Mesothelial cell of epicardium (in vitro differentiated cells): Measurements from ENCODE around the gene ZNF316. TPM values are rescaled to one million over a fixed set of nuclear protein-coding genes. Genes with fewer than 3 reads are reported as not detected.

Source experiments
- DNase-seq, 2 experiments: peaks; one replicate each; pipeline ENCODE4 v3.0.0; 2021; ENCODE audit warnings: low spot score in 2 of 2; ENCODE audit not compliant: unreplicated experiment in 2 of 2
- H3K27ac Mint-ChIP-seq: 2 replicates; pipeline ENCODE4 v1.8.0; 2021; ENCODE audit warnings: mixed read lengths
- H3K27me3 Mint-ChIP-seq: 2 replicates; pipeline ENCODE4 v1.8.0; 2021; ENCODE audit warnings: low read depth, mixed read lengths
- H3K36me3 Mint-ChIP-seq: 2 replicates; pipeline ENCODE4 v1.8.0; 2021; ENCODE audit warnings: mixed read lengths
- H3K4me1 Mint-ChIP-seq: 2 replicates; pipeline ENCODE4 v1.8.0; 2021; ENCODE audit warnings: mixed read lengths
- H3K4me3 Mint-ChIP-seq: 2 replicates; pipeline ENCODE4 v1.8.0; 2021; ENCODE audit warnings: mild to moderate bottlenecking, moderate library complexity, mixed read lengths
- H3K9me3 Mint-ChIP-seq: 2 replicates; pipeline ENCODE4 v1.8.0; 2021; ENCODE audit warnings: mixed read lengths
- total RNA-seq: library from RNA; stranded (reverse); gene quantifications from 3 replicates; pipeline ENCODE4 v1.2.1, GENCODE V29; 2021
- TF ChIP-seq, protein P1 (sequence below): fragments of 200-600 bp; sonication (generic); IDR thresholded peaks from one replicate; pipeline ENCODE4 v1.5.0; 2021; ENCODE audit warnings: antibody characterized with exemption; ENCODE audit not compliant: unreplicated experiment

Gene ZNF316
- total RNA-seq, 1 donor from 2014 or later: 57.9 TPM

DNA sequence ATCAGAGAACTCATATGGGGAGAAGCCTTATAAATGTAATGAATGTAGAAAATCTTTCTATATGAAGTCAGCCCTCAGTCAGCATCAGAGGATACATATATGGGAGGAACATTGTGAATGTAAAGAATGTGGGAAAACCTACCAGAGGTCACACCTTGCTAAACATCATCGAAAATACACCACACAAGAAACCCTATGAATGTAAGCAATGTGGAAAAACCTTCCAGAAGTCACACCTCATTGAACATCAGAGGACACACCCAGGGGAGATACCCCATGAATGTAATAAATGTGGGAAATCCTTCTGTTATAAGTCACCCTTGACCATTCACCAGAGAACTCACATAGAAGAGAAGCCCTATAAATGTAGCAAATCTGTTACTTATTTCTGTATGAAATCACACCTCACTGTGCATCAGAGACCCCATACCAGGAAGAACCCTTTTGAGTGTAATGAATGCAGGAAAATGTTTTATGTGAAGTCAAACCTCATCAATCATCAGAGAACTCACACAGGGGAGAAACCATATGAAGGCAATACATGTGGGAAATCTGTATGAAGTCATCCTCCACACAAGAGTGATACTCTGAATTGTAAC lies 38.8 kb downstream of the ZNF316 start:
- peaks cover 42% of the 10 kb centered on the region for H3K36me3 Mint-ChIP-seq
- no peak overlapping the region for H3K27ac Mint-ChIP-seq
- no peak for DNase-seq
- H3K9me3 Mint-ChIP-seq: peaks cover 66% of the 10 kb centered on the region
- TF ChIP-seq, protein P1, sequence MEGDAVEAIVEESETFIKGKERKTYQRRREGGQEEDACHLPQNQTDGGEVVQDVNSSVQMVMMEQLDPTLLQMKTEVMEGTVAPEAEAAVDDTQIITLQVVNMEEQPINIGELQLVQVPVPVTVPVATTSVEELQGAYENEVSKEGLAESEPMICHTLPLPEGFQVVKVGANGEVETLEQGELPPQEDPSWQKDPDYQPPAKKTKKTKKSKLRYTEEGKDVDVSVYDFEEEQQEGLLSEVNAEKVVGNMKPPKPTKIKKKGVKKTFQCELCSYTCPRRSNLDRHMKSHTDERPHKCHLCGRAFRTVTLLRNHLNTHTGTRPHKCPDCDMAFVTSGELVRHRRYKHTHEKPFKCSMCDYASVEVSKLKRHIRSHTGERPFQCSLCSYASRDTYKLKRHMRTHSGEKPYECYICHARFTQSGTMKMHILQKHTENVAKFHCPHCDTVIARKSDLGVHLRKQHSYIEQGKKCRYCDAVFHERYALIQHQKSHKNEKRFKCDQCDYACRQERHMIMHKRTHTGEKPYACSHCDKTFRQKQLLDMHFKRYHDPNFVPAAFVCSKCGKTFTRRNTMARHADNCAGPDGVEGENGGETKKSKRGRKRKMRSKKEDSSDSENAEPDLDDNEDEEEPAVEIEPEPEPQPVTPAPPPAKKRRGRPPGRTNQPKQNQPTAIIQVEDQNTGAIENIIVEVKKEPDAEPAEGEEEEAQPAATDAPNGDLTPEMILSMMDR: no peak
- no peak overlapping the region for H3K4me3 Mint-ChIP-seq
- H3K27me3 Mint-ChIP-seq: no peaks in the 10 kb centered on the region
- H3K4me1 Mint-ChIP-seq: no peaks in the 10 kb centered on the region

DNA sequence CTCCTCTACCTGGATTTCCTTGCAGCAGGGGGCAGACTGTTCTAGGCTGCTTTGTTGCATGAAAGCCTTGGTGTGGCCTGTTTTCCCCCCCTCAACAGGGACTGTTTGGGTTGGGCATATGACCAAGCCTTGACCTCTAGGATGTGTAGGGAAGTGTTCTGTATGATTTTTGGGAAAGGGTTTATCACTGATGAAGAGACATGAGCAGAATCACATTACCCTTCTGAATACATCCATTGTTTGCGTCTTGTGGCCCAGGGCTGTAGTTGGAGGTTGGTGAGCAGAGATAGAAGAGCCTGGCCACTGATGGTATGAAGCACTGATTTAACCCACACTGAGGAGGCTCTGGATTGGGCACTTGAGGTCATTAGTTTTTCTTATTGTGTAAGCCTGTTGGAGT lies 43.0 kb downstream of the ZNF316 start:
- Mint-ChIP-seq H3K9me3 (peaks cover 66% of the 10 kb centered on the region), H3K27me3 (no peaks in the 10 kb centered on the region), H3K27ac (no peak overlapping the region), H3K36me3 (peaks cover 50% of the 10 kb centered on the region), H3K4me3 (no peak overlapping the region), H3K4me1 (no peaks in the 10 kb centered on the region)
- no peak for DNase-seq
- TF ChIP-seq, protein P1: no peak

DNA sequence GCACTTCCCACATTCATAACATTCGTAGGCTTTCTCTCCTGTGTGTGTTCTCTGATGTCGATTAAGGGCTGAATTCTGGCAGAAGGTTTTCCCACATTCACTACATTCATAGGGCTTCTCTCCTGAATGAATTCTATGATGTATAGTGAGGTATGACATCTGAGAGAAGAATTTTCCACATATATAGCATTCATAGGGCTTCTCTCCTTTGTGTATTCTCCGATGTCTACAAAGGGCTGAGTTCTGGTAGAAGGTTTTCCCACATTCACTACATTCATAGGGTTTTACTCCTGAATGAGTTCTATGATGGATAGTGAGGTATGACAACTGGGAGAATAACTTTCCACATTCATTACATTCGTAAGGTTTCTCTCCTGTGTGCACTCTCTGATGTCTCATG lies 54.0 kb downstream of the ZNF316 start:
- Mint-ChIP-seq H3K4me1 (no peaks in the 10 kb centered on the region), H3K36me3 (no peaks in the 10 kb centered on the region), H3K27me3 (no peaks in the 10 kb centered on the region), H3K4me3 (no peak overlapping the region), H3K27ac (no peak overlapping the region), H3K9me3 (peaks cover 70% of the 10 kb centered on the region)
- TF ChIP-seq, protein P1: no peak
- no peak for DNase-seq

DNA sequence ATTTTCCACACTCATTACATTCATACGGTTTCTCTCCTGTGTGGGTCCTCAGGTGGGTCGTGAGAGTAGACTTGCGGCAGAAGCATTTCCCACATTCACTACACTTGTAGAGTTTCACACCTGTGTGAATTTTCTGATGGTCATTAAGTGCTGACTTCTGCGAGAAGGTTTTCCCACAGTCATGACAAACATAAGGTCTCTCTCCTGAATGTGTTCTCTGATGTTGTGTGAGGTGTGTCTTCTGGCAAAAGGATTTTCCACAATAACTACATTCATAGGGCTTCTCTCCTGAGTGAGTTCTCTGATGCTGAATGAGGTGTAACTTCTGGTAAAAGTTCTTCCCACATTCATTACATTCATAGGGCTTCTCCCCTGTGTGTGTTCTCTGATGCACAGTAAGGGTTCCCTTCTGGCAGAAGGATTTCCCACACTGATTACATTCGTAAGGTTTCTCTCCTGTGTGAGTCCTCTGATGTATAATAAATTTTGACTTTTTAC lies 54.5 kb downstream of the ZNF316 start:
- H3K4me3 Mint-ChIP-seq: no peak overlapping the region

DNA sequence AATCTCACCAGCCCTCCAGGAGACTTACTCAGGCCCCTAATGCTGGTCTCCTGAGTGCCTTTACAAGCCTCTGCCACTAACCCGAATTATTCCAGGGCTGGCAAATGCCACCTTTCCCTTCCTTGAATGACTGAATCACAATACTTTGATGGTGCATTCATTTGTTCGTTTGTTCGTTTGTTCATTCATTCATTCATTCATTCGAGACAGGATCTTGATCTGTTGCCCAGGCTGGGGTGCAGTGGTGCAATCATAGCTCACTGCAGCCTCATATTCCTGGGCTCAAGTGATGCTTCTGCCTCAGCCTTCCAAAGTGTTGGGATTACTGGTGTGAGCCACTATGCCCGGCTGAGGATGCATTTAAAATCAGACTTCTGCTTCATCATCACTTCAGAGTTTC lies 63.7 kb downstream of the ZNF316 start:
- Mint-ChIP-seq H3K9me3 (peaks cover 46% of the 10 kb centered on the region), H3K36me3 (peaks cover 55% of the 10 kb centered on the region), H3K27ac (no peak overlapping the region), H3K4me1 (peaks cover 16% of the 10 kb centered on the region), H3K4me3 (no peak overlapping the region), H3K27me3 (no peaks in the 10 kb centered on the region)
- DNase-seq: no peak
- TF ChIP-seq, protein P1: no peak

More for the DNA sequence above, 54.5 kb downstream of the ZNF316 start:
- TF ChIP-seq, protein P1: no peak
- peak overlapping the region; percentile 47 for H3K27ac Mint-ChIP-seq
- no peaks in the 10 kb centered on the region for H3K27me3 Mint-ChIP-seq
- no peaks in the 10 kb centered on the region for H3K4me1 Mint-ChIP-seq
- no peaks in the 10 kb centered on the region for H3K36me3 Mint-ChIP-seq
- DNase-seq: no peak
- H3K9me3 Mint-ChIP-seq: peaks cover 65% of the 10 kb centered on the region

DNA sequence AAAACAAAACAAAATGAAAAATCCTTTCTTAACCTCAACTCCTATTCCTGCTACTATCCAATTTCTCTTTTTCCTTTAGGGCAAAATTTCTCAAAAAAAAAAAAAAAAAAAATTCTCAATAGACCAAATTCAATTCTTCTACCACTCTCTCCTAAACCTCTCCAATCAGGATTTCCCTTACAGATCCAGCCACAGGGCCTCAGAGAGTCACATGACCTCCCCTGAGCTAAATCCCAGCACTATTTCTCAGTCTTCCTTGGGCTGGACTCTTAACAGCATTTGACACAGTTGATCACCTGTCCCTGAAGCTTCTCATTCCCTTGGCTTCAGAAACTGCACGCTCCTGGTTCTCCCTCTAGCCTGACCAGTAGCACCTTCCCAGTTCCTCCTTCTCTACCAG lies 64.7 kb downstream of the ZNF316 start:
- DNase-seq: no peak
- Mint-ChIP-seq H3K4me3 (no peak overlapping the region), H3K9me3 (peaks cover 46% of the 10 kb centered on the region), H3K27ac (no peak overlapping the region), H3K27me3 (no peaks in the 10 kb centered on the region), H3K4me1 (peaks cover 18% of the 10 kb centered on the region), H3K36me3 (peaks cover 55% of the 10 kb centered on the region)
- TF ChIP-seq, protein P1: no peak
